ENCODE measurements around the gene RPS21. TPM values are rescaled to one million over a fixed set of nuclear protein-coding genes. Genes with fewer than 3 reads are reported as not detected.

RPS21 gene
- total and polyA plus RNA-seq, 10 donors: 1,168 to 11,722 (median 3,328) TPM

- intact Hi-C loops (cut with DNase I; ENCODE audit: low total_unique reads): no loop called here
- H3K27me3 ChIP-seq (replicated peaks in 1 of 7): no peaks in the 10 kb centered on the region
- no peak overlapping the region for H3K27ac ChIP-seq
- no peaks in the 10 kb centered on the region for H3K9me3 ChIP-seq
- DNase-seq: no peak
- 89 to 95% (median 93%) methylated on average over 21 to 27 of the region's 27 CpGs for WGBS, 5 donors
- TF ChIP-seq POLR2A (IDR thresholded peaks at IDR 0.05) (no peak), POLR2AphosphoS5 (IDR thresholded peaks at IDR 0.05) (no peak), CTCF (IDR thresholded peaks at IDR 0.05 in 8 of 11, conservative IDR thresholded peaks at IDR 0.05 in 3 of 11) (no peak)
- no peak overlapping the region for H3K4me3 ChIP-seq
- H3K4me1 ChIP-seq: no peaks in the 10 kb centered on the region
- peaks cover 0 to 68% (median 25%) of the 10 kb centered on the region in 6 donors for H3K36me3 ChIP-seq
These were observed 8.7 kb downstream of the RPS21 start for GRCh38 chr20:62395311-62396242.

- H3K4me1 ChIP-seq: peaks cover 0 to 2% (median 0%) of the 10 kb centered on the region in 6 donors
- no peak for DNase-seq
- peaks cover 0 to 68% (median 16%) of the 10 kb centered on the region in 6 donors for H3K36me3 ChIP-seq
- no peak overlapping the region for H3K27ac ChIP-seq
- no peak overlapping the region for H3K4me3 ChIP-seq
- WGBS, 5 donors: 86 to 94% (median 90%) methylated on average over 21 to 35 of the region's 35 CpGs
- no peaks in the 10 kb centered on the region for H3K27me3 ChIP-seq (replicated peaks in 1 of 7)
- intact Hi-C loops (cut with DNase I; ENCODE audit: low total_unique reads): no loop called here
- H3K9me3 ChIP-seq: no peaks in the 10 kb centered on the region
- no peak for TF ChIP-seq POLR2A (IDR thresholded peaks at IDR 0.05)
- TF ChIP-seq POLR2AphosphoS5 (IDR thresholded peaks at IDR 0.05): no peak
- TF ChIP-seq CTCF (IDR thresholded peaks at IDR 0.05 in 8 of 11, conservative IDR thresholded peaks at IDR 0.05 in 3 of 11): no peak
These were observed 9.7 kb downstream of the RPS21 start for GRCh38 chr20:62396367-62397239.

GRCh38 chr20:62398120-62398821, 11.4 kb downstream of the RPS21 start:
- no peaks in the 10 kb centered on the region for H3K27me3 ChIP-seq (replicated peaks in 1 of 7)
- no peaks in the 10 kb centered on the region for H3K9me3 ChIP-seq
- DNase-seq: no peak
- H3K4me1 ChIP-seq: peaks cover 0 to 9% (median 0%) of the 10 kb centered on the region in 6 donors
- H3K27ac ChIP-seq: no peak overlapping the region
- H3K4me3 ChIP-seq: no peak overlapping the region
- peaks cover 0 to 68% (median 12%) of the 10 kb centered on the region in 6 donors for H3K36me3 ChIP-seq
- 87 to 97% (median 91%) methylated on average over 15 to 19 of the region's 19 CpGs for WGBS, 5 donors
- intact Hi-C loops (cut with DNase I; ENCODE audit: low total_unique reads): no loop called here
- TF ChIP-seq POLR2A (IDR thresholded peaks at IDR 0.05): no peak
- no peak for TF ChIP-seq CTCF (IDR thresholded peaks at IDR 0.05 in 8 of 11, conservative IDR thresholded peaks at IDR 0.05 in 3 of 11)
- no peak for TF ChIP-seq POLR2AphosphoS5 (IDR thresholded peaks at IDR 0.05)
